ENCODE results near the gene EDARADD.

Gene EDARADD

GRCh38 chr1:236433819-236434315 is 39.8 kb downstream of the EDARADD start:
- no peak for DNase-seq (ENCODE audit: low read depth)
- no peak for TF ChIP-seq CTCF (conservative IDR thresholded peaks at IDR 0.05; ENCODE audit: low read depth, low read length)
- no peak overlapping the region for H3K4me3 ChIP-seq (ENCODE audit: low read length)

GRCh38 chr1:236438614-236439013 is 44.5 kb downstream of the EDARADD start:
- no peak for TF ChIP-seq CTCF (conservative IDR thresholded peaks at IDR 0.05; ENCODE audit: low read depth, low read length)
- H3K4me3 ChIP-seq (ENCODE audit: low read length), result no peak overlapping the region
- DNase-seq (ENCODE audit: low read depth), result no peak

- no peak for TF ChIP-seq CTCF (conservative IDR thresholded peaks at IDR 0.05; ENCODE audit: low read depth, low read length)
- no peak for DNase-seq (ENCODE audit: low read depth)
- no peak overlapping the region for H3K4me3 ChIP-seq (ENCODE audit: low read length)
These were observed 46.3 kb downstream of the EDARADD start for GRCh38 chr1:236440373-236440772.

GRCh38 chr1:236450779-236451178 is 56.7 kb downstream of the EDARADD start:
- no peak overlapping the region for H3K4me3 ChIP-seq (ENCODE audit: low read length)
- no peak for TF ChIP-seq CTCF (conservative IDR thresholded peaks at IDR 0.05; ENCODE audit: low read depth, low read length)
- DNase-seq (ENCODE audit: low read depth), result no peak

GRCh38 chr1:236451796-236452373 is 57.8 kb downstream of the EDARADD start:
- no peak overlapping the region for H3K4me3 ChIP-seq (ENCODE audit: low read length)
- DNase-seq (ENCODE audit: low read depth), result no peak
- TF ChIP-seq CTCF (conservative IDR thresholded peaks at IDR 0.05; ENCODE audit: low read depth, low read length), result peak; percentile 52

GRCh38 chr1:236455243-236455642 is 61.2 kb downstream of the EDARADD start:
- no peak overlapping the region for H3K4me3 ChIP-seq (ENCODE audit: low read length)
- DNase-seq (ENCODE audit: low read depth), result no peak
- no peak for TF ChIP-seq CTCF (conservative IDR thresholded peaks at IDR 0.05; ENCODE audit: low read depth, low read length)

- no peak for DNase-seq (ENCODE audit: low read depth)
- TF ChIP-seq CTCF (conservative IDR thresholded peaks at IDR 0.05; ENCODE audit: low read depth, low read length), result no peak
- no peak overlapping the region for H3K4me3 ChIP-seq (ENCODE audit: low read length)
These were observed 63.7 kb downstream of the EDARADD start for GRCh38 chr1:236457775-236458174.
